Activated T-helper 9 cell treated with anti-CD3 and anti-CD28 coated beads, Interleukin-2, amount 50 U/mL, for 16 hours (primary cell): ENCODE results near the gene HOXA2.

Experiments used
- DNase-seq: peaks from one replicate; pipeline ENCODE4 v3.0.0-alpha.2; 2020; ENCODE audit warnings: low read depth

HOXA2 gene

DNA sequence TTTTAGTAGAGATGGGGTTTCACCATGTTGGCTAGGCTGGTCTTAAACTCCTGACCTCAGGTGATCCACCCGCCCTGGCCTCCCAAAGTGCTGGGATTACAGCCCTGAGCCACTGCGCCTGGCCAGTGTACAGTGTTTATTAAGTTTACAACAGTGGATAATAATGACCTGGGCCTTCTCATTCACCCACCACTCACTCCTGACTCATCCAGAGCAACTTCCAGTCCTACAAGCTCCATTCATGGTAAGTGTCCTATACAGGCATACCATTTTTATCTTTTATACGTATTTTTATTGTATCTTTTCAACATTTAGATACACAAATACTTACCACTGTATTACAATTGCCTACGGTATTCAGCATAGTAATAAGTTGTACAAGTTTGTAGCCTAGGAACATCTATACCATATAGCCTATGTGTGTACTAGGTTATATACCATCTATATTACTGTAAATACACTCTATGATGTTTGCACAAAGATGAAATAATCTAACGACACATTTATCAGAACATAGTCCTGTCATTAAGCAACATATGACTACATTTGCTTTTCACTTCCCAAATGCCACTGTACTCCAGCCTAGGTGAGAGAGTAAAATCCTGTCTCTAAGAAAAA lies 23.8 kb downstream of the HOXA2 start:
- DNase-seq, result no peak

DNA sequence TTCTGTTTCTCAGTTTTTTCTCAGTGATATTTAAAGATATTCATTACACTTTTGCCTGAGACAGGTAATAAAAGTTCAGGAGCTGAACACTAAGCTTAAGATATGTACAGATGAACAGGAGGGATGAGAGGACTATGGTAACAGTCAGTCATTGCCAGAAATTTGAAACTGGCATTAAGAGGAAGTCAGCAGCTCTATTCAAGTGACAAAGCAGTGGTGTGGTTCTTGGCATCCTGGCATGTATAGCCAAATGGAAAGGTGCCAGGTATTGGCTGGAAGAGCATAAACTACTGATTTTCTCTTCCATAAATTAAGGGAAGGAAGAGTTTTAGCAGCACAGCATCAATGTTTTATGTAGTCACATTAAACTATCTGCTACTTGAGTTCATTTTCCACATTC lies 29.4 kb downstream of the HOXA2 start:
- DNase-seq, result no peak

DNA sequence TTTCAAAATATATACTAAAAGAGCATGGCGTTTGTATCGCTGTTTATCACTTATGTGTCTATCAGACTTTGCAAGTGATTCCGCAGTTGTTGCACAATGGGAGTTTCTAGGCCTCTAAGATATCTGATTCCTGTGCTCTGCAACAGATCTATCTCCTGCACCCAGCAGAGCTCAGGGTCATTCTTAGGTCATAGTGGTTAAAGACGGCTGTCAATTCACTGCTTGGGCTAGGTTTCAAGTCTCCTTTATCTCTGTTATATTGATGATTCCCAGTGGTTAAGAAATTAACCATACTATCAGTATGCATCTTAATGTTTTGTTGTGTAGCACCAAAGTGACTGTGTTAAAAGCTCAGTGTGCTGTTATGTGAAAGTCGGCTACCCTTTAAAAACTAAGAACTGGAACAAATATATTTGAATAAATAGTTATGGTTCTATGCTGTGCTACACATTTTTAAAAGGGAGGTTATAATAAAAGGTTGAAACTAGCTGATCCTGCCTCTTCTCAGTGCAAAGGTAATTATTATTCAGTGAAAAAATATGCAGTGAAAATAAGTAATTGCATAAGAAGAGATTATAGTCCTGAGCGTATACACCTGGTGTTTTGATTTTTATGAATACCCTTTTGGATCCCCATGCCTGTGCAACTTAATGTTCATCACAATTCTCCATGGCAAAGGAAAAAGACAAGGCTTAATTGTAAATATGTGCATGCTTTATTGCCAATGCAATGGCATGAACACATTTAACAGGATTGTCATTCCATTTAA lies 30.7 kb downstream of the HOXA2 start:
- DNase-seq, result no peak

DNA sequence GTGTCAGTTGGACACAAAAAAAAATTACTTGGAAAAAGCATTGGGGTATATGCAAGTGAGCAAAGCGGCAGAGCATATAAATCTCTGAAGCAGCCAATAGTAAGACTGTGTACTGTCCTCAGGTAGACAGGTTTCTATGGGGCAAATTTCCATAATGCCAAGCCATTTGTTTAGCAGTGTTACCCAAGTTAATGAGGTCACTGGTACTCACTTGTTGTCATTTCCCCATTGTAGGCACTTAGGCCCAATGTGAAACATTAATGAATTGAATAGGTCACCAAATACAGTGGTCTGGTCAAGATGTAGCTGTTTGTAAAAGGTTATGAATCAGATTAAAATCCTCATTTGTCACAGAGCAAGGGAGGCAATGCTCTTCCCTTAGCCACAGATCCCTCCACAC lies 34.2 kb downstream of the HOXA2 start:
- DNase-seq, result no peak

DNA sequence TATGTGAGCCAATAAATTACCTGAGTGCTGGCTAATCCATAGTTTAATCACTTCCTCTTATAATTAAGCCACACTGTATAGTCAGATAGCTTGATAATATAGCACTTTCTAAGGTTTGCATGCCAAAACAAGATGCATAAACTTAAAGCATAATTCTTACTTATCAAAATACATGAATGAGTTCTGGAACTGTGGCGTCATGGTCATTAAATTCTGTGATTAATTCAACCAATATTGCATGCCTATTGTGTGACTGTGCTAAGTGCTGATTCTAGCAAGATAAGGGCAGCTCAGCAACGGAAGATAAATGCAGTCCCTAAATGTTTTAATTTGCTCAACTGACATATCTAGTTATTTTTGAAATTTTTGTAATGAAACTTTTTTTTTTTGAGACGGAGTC lies 36.3 kb downstream of the HOXA2 start:
- no peak for DNase-seq

DNA sequence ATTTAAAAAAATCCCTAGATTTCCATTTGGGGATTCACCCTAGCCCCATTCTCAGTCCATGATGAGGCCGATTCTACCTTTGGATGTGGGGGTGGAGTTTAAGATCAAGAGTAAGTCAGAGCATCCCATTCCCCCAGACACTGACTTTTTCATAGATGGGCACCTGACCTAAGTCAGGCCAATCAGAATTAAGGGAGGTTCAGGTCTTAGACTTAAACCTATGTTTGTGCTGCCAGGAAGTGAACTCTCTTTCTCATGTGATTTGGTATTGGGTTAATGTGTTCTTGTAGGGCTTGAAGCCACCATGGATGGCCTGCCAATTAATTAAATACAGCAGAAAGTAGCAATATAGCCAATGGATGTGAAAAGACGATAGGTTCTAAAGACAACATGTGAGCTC lies 36.8 kb downstream of the HOXA2 start:
- no peak for DNase-seq

DNA sequence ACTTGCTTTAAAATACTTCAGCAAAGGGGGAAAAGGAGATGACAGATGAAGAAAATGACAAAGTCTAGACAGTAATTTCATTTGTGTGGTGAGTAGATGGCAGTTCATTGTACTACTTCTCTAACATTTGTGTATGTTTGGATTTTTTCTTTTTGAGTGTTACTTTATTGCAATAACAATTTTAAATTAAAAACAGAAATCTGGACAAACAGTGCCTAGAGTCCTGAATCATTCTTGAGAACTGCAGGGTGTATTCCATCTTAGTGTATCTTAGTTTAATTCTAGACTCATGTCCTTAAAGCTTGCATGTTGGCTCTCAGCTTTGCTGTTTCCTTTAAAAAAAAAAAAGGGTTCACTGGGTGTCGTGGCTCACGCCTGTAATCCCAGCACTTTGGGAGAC lies 37.8 kb downstream of the HOXA2 start:
- DNase-seq, result no peak

DNA sequence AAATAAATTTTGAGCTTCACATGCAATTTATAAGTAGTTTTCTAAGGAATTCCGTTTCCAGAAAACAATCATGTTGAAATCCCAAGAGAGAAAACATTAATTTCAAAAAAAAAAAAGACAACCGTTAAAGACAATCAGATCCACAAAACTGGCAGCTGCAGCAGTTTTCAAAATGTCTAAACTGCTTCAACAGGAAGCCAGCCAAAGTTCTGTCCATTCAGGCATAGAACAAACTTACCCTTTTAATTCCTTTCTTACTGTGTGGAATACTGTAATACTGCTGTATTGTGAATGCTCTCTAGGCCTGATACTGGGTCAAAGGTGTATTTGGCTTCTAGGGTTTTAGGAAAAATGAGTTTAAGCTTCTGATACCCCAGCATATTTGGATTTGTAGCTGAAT lies 38.3 kb downstream of the HOXA2 start:
- no peak for DNase-seq

DNA sequence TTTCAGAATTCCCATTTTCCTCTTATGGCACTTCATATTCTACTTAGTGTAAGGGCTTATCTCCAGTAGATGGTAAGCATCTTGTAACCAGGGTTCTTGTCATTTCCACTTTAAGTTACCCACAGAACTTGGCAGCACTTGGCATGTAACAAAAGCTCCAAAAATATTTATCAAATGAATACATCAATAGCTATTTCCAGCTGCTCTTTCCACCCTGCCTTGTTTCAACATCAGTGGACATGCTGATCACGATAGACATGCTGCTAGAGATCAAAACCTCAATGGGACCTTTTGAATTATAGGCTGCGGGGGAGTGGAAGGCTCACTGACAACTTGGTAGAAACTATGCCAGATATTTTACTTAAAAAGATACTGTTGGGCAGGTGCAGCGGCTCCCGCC lies 39.5 kb downstream of the HOXA2 start:
- DNase-seq, result no peak

DNA sequence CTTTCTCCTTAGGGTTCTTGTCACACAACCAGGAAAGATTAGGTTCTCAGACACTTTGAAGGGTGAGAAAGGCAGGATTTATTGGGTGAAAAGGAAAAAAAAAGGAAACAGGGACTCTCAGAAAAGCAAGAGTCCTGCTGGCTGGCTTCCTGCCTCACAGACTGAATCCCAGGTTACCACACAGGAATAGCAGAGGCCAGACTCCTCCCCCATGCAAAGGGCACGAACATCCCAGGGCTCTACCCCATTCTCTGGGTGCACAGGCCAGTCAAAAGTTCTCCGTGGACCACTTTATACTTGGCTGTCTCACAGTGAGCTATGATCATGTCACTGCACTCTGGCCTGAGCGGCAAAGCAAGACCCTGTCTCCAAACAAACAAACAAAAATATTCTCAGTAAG lies 49.3 kb downstream of the HOXA2 start:
- no peak for DNase-seq

DNA sequence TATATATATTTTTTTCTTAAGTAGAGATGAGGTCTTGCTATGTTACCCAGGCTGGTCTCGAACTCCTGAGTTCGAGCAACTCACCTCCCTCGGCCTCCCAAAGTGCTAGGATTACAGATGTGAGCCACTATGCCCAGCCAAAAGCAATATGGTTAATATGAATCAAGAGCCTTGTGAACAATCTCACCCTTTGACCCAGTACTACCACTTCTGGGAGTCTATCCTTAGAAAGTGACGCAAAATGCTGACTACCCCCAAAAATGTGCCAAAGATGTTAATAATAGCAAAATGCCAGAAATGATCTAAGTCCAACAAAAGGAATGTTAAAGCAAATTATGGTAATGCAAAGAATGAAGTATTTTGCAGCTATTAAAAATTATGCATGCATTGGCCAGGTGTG lies 51.0 kb downstream of the HOXA2 start:
- no peak for DNase-seq
